Liver (tissue), 3 donors: ENCODE results near the gene COQ8B.

Source experiments
- CTCF ChIP-seq: fragments of 150-350 bp; IDR thresholded peaks from 2 replicates; pipeline ENCODE4 v1.5.1; 2017; ENCODE audit warnings: improper control_type of control experiment, low read depth, low read length; ENCODE audit not compliant: missing input control
- EGR1 ChIP-seq, 2 donors: IDR thresholded peaks; 2 replicates each; pipeline ENCODE4 v1.6.1; 2016 to 2018; ENCODE audit warnings: antibody characterized with exemption in 2 of 2, low read depth in 2 of 2
- FOXA1 ChIP-seq: IDR thresholded peaks from 2 replicates; pipeline ENCODE4 v1.6.1; 2016; ENCODE audit warnings: antibody characterized with exemption
- GABPA ChIP-seq, 2 donors: IDR thresholded peaks in 1 of 2; conservative IDR thresholded peaks in 1 of 2; 2 replicates each; pipeline ENCODE4 v1.6.1; 2016; ENCODE audit warnings: antibody characterized with exemption in 2 of 2, mild to moderate bottlenecking in 1 of 2, moderate library complexity in 1 of 2
- HNF4A ChIP-seq, 2 donors: conservative IDR thresholded peaks; 2 replicates each; pipeline ENCODE4 v1.6.1; 2016; ENCODE audit warnings: antibody characterized with exemption in 2 of 2, mild to moderate bottlenecking in 2 of 2
- HNF4G ChIP-seq: IDR thresholded peaks from 2 replicates; pipeline ENCODE4 v1.6.1; 2016; ENCODE audit warnings: antibody characterized with exemption
- JUND ChIP-seq, 2 donors: IDR thresholded peaks; 2 replicates each; pipeline ENCODE4 v1.6.1; 2016; ENCODE audit warnings: antibody characterized with exemption in 2 of 2
- RAD21 ChIP-seq, 2 donors: IDR thresholded peaks; 2 replicates each; pipeline ENCODE4 v1.6.1; 2016; ENCODE audit warnings: antibody characterized with exemption in 2 of 2, mild to moderate bottlenecking in 2 of 2
- REST ChIP-seq: IDR thresholded peaks from 2 replicates; pipeline ENCODE4 v1.6.1; 2016; ENCODE audit warnings: antibody characterized with exemption, mild to moderate bottlenecking
- SP1 ChIP-seq: IDR thresholded peaks from 2 replicates; pipeline ENCODE4 v1.6.1; 2018; ENCODE audit warnings: antibody characterized with exemption, mild to moderate bottlenecking
- TAF1 ChIP-seq: conservative IDR thresholded peaks from 2 replicates; pipeline ENCODE4 v1.6.1; 2016; ENCODE audit warnings: antibody characterized with exemption, mild to moderate bottlenecking
- YY1 ChIP-seq: IDR thresholded peaks from 2 replicates; pipeline ENCODE4 v1.6.1; 2016; ENCODE audit warnings: antibody characterized with exemption, mild to moderate bottlenecking
- TF ChIP-seq, protein P1 (sequence below): IDR thresholded peaks from 2 replicates; pipeline ENCODE4 v1.6.1; 2016; ENCODE audit warnings: antibody characterized with exemption
- TF ChIP-seq, protein P2 (sequence below): IDR thresholded peaks from 2 replicates; pipeline ENCODE4 v1.6.1; 2016; ENCODE audit warnings: antibody characterized with exemption
- donor health status: healthy.
- donor health status: healthy.

GRCh38 chr19:40688309-40688708, 28.4 kb downstream of the COQ8B start:
- TF ChIP-seq REST: no peak
- TF ChIP-seq SP1: no peak
- TF ChIP-seq HNF4A (conservative IDR thresholded peaks at IDR 0.05): no peak
- TF ChIP-seq, protein P1, sequence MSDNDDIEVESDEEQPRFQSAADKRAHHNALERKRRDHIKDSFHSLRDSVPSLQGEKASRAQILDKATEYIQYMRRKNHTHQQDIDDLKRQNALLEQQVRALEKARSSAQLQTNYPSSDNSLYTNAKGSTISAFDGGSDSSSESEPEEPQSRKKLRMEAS: no peak
- no peak for TF ChIP-seq YY1
- no peak for TF ChIP-seq HNF4G
- no peak for TF ChIP-seq CTCF
- TF ChIP-seq TAF1: no peak
- no peak for TF ChIP-seq GABPA (IDR thresholded peaks at IDR 0.05 in 1 of 2, conservative IDR thresholded peaks at IDR 0.05 in 1 of 2)
- TF ChIP-seq JUND (IDR thresholded peaks at IDR 0.05): no peak
- TF ChIP-seq, protein P2, sequence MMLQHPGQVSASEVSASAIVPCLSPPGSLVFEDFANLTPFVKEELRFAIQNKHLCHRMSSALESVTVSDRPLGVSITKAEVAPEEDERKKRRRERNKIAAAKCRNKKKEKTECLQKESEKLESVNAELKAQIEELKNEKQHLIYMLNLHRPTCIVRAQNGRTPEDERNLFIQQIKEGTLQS: no peak
- TF ChIP-seq EGR1 (IDR thresholded peaks at IDR 0.05; ENCODE audit: low read depth in 2 of 2): no peak
- TF ChIP-seq FOXA1: no peak
- no peak for TF ChIP-seq RAD21 (IDR thresholded peaks at IDR 0.05)
